ENCODE data around the gene EPB41L4B.

- no peak for TF ChIP-seq CTCF (IDR thresholded peaks at IDR 0.05; ENCODE audit: low read depth, low read length)
- no peak for TF ChIP-seq EZH2phosphoT487 (IDR thresholded peaks at IDR 0.05; ENCODE audit: low read depth)
Measured at GRCh38 chr9:109166771-109167601, 153.9 kb downstream of the EPB41L4B start, which contains the start of gene FRRS1L.
